HUES48 (cell line): ENCODE results near the gene TIPARP.

Experiments
- H3K27ac ChIP-seq: one replicate; pipeline ENCODE4 v1.7.0; 2013; ENCODE audit warnings: low read depth, low read length, inconsistent platforms
- H3K27me3 ChIP-seq: 2 replicates; pipeline ENCODE4 v1.6.1; 2013; ENCODE audit warnings: mild to moderate bottlenecking, low read length; ENCODE audit not compliant: control insufficient read depth, insufficient read depth
- H3K36me3 ChIP-seq: 2 replicates; pipeline ENCODE4 v1.6.1; 2013; ENCODE audit warnings: low read length; ENCODE audit not compliant: control insufficient read depth, insufficient read depth
- H3K4me1 ChIP-seq: 2 replicates; pipeline ENCODE4 v1.6.1; 2013; ENCODE audit warnings: mild to moderate bottlenecking, low read length; ENCODE audit not compliant: control insufficient read depth, insufficient read depth
- H3K4me3 ChIP-seq: 2 replicates; pipeline ENCODE4 v1.5.1; 2013; ENCODE audit warnings: mild to moderate bottlenecking, low read depth, low read length
- H3K9ac ChIP-seq: 2 replicates; pipeline ENCODE4 v1.6.1; 2013; ENCODE audit warnings: mild to moderate bottlenecking, low read depth, low read length, moderate library complexity
- H3K9me3 ChIP-seq: 2 replicates; pipeline ENCODE4 v1.6.1; 2013; ENCODE audit warnings: low read length; ENCODE audit not compliant: control insufficient read depth, insufficient read depth

TIPARP gene

GRCh38 chr3:156635973-156636372, 38.4 kb upstream of the TIPARP start:
- no peak overlapping the region for H3K4me3 ChIP-seq
- H3K9ac ChIP-seq = no peak overlapping the region
- H3K27me3 ChIP-seq = no peaks in the 10 kb centered on the region
- H3K27ac ChIP-seq = no peak overlapping the region
- H3K9me3 ChIP-seq = no peaks in the 10 kb centered on the region
- H3K4me1 ChIP-seq = 0 out of 2 replicates have a peak, but pooled peaks cover 5% of the 10 kb centered on the region
- no peaks in the 10 kb centered on the region for H3K36me3 ChIP-seq

- H3K36me3 ChIP-seq = no peaks in the 10 kb centered on the region
- peaks cover 3% of the 10 kb centered on the region for H3K4me1 ChIP-seq
- no peaks in the 10 kb centered on the region for H3K9me3 ChIP-seq
- no peak overlapping the region for H3K27ac ChIP-seq
- no peaks in the 10 kb centered on the region for H3K27me3 ChIP-seq
- no peak overlapping the region for H3K9ac ChIP-seq
- H3K4me3 ChIP-seq = no peak overlapping the region
Observed at GRCh38 chr3:156637480-156638022, 36.8 kb upstream of the TIPARP start.

- H3K4me1 ChIP-seq = peaks cover 10% of the 10 kb centered on the region
- H3K9me3 ChIP-seq = no peaks in the 10 kb centered on the region
- no peaks in the 10 kb centered on the region for H3K36me3 ChIP-seq
- no peak overlapping the region for H3K9ac ChIP-seq
- no peak overlapping the region for H3K27ac ChIP-seq
- no peak overlapping the region for H3K4me3 ChIP-seq
- H3K27me3 ChIP-seq = no peaks in the 10 kb centered on the region
Observed at GRCh38 chr3:156638271-156638670, 36.1 kb upstream of the TIPARP start.

GRCh38 chr3:156639414-156640023, 34.9 kb upstream of the TIPARP start:
- Histone ChIP-seq H3K4me1 (peaks cover 22% of the 10 kb centered on the region), H3K27ac (no peak overlapping the region), H3K27me3 (no peaks in the 10 kb centered on the region), H3K4me3 (no peak overlapping the region), H3K9me3 (no peaks in the 10 kb centered on the region), H3K9ac (no peak overlapping the region), H3K36me3 (no peaks in the 10 kb centered on the region)

GRCh38 chr3:156641618-156641975, 32.8 kb upstream of the TIPARP start:
- Histone ChIP-seq H3K27ac (no peak overlapping the region), H3K4me3 (no peak overlapping the region), H3K4me1 (peaks cover 22% of the 10 kb centered on the region), H3K27me3 (no peaks in the 10 kb centered on the region), H3K36me3 (no peaks in the 10 kb centered on the region), H3K9ac (no peak overlapping the region), H3K9me3 (no peaks in the 10 kb centered on the region)

GRCh38 chr3:156642750-156643728, 31.4 kb upstream of the TIPARP start:
- H3K27ac ChIP-seq = no peak overlapping the region

GRCh38 chr3:156643729-156644389, 30.5 kb upstream of the TIPARP start:
- Histone ChIP-seq H3K9ac (no peak overlapping the region), H3K9me3 (no peaks in the 10 kb centered on the region), H3K4me1 (peaks cover 22% of the 10 kb centered on the region), H3K27ac (no peak overlapping the region), H3K36me3 (no peaks in the 10 kb centered on the region), H3K4me3 (no peak overlapping the region), H3K27me3 (no peaks in the 10 kb centered on the region)

More at GRCh38 chr3:156642750-156643728, 31.4 kb upstream of the TIPARP start:
- H3K9ac ChIP-seq = no peak overlapping the region
- no peaks in the 10 kb centered on the region for H3K9me3 ChIP-seq
- no peaks in the 10 kb centered on the region for H3K36me3 ChIP-seq
- no peak overlapping the region; the same call in 1 of the 2 replicates for H3K4me3 ChIP-seq
- peaks cover 22% of the 10 kb centered on the region for H3K4me1 ChIP-seq
- H3K27me3 ChIP-seq = no peaks in the 10 kb centered on the region

- no peaks in the 10 kb centered on the region for H3K9me3 ChIP-seq
- H3K9ac ChIP-seq = no peak overlapping the region
- H3K4me3 ChIP-seq = no peak overlapping the region
- peaks cover 22% of the 10 kb centered on the region for H3K4me1 ChIP-seq
- H3K27ac ChIP-seq = no peak overlapping the region
- no peaks in the 10 kb centered on the region for H3K36me3 ChIP-seq
- no peaks in the 10 kb centered on the region for H3K27me3 ChIP-seq
Observed at GRCh38 chr3:156644958-156645357, 29.4 kb upstream of the TIPARP start.

- no peak overlapping the region for H3K9ac ChIP-seq
- no peak overlapping the region for H3K27ac ChIP-seq
- no peaks in the 10 kb centered on the region for H3K9me3 ChIP-seq
- no peaks in the 10 kb centered on the region for H3K27me3 ChIP-seq
- no peaks in the 10 kb centered on the region for H3K36me3 ChIP-seq
- H3K4me3 ChIP-seq = no peak overlapping the region
- H3K4me1 ChIP-seq = peaks cover 22% of the 10 kb centered on the region
Observed at GRCh38 chr3:156646958-156647357, 27.4 kb upstream of the TIPARP start.

GRCh38 chr3:156648086-156648485, 26.3 kb upstream of the TIPARP start:
- H3K27me3 ChIP-seq = no peaks in the 10 kb centered on the region
- H3K36me3 ChIP-seq = no peaks in the 10 kb centered on the region
- H3K4me3 ChIP-seq = no peak overlapping the region
- no peak overlapping the region for H3K9ac ChIP-seq
- H3K27ac ChIP-seq = no peak overlapping the region
- H3K4me1 ChIP-seq = peaks cover 14% of the 10 kb centered on the region
- no peaks in the 10 kb centered on the region for H3K9me3 ChIP-seq
